Activated CD8-positive, alpha-beta T cell treated with anti-CD3 and anti-CD28 coated beads, Interleukin-2, amount 10 ng/mL, durations not matched to agents 7 days and 5 days (primary cell): Measurements from ENCODE around the gene FGF2. TPM values are rescaled to one million over a fixed set of nuclear protein-coding genes. Genes with fewer than 3 reads are reported as not detected.

Source experiments
- total RNA-seq, 2 experiments: library from RNA; stranded (reverse); gene quantifications; one replicate each; pipeline ENCODE4 v1.2.3, GENCODE V29; 2021

FGF2 gene
- total RNA-seq, 2 experiments from 2014 or later = 0.13 TPM; not detected in 1

Other genes starting within 250 kb of the FGF2 start
- not detected for gene IL21, start 205.8 kb upstream of the FGF2 start, total RNA-seq
- 1 to 10 TPM; 1.3 to 1.4 TPM for gene BBS12, start 94.1 kb upstream of the FGF2 start, total RNA-seq
- 10 to 100 TPM; 11.4 to 13.7 TPM for gene NUDT6, start 95.8 kb downstream of the FGF2 start, total RNA-seq